ENCODE results near the gene VEZT.

GRCh38 chr12:95328708-95329107, 111.1 kb downstream of the VEZT start:
- no peak for TF ChIP-seq SP1 (IDR thresholded peaks at IDR 0.05)
- TF ChIP-seq ZNF384 (IDR thresholded peaks at IDR 0.05): no peak
- TF ChIP-seq ARNT (IDR thresholded peaks at IDR 0.05): no peak
- TF ChIP-seq FOXM1 (IDR thresholded peaks at IDR 0.05; ENCODE audit: borderline replicate concordance): no peak
- no peak for TF ChIP-seq ELF4 (IDR thresholded peaks at IDR 0.05)
- no peak for TF ChIP-seq BHLHE40 (IDR thresholded peaks at IDR 0.05; ENCODE audit: borderline replicate concordance)
- TF ChIP-seq TARDBP (IDR thresholded peaks at IDR 0.05): no peak
